ENCODE results near the gene TTC21B. TPM values are rescaled to one million over a fixed set of nuclear protein-coding genes. Genes with fewer than 3 reads are reported as not detected.
A peak's percentile ranks its signal among the peaks of the same experiment; 100 is the strongest.

Gene TTC21B
- polyA plus RNA-seq, 3 donors = 3.1 to 6.7 (median 3.8) TPM

DNA sequence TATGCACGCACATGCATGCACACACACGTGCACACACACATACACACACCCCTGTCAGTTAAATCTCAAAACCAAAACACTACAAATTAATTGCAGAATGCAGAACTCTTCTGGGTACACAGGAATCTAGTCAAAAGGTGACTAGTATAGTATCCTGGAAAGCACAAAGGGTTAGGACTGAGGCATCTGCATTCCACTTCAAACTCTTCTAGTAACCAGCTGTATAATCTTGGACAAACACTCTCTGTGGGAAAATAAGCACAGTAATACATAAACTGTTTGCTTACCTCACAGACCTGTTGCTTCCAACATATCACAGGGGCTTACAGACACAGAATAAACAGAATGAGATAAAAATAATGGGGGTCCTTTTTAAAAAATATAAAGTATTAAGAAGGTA lies 49.1 kb downstream of the TTC21B start:
- Histone ChIP-seq H4K20me1 (ENCODE audit: insufficient read depth, low read length) (no peaks in the 10 kb centered on the region), H3K4me1 (ENCODE audit: control insufficient read depth in 1 of 2, insufficient read depth in 2 of 2, low read length in 2 of 2) (peaks cover 16 to 20% of the 10 kb centered on the region in 2 donors), H3K9ac (ENCODE audit: insufficient read depth, low read length, poor library complexity, severe bottlenecking) (no peak overlapping the region), H3K27ac (ENCODE audit: low read depth in 1 of 2, low read length in 2 of 2) (no peak overlapping the region), H3K36me3 (replicated peaks in 1 of 2; ENCODE audit: control insufficient read depth in 1 of 2, insufficient read depth in 2 of 2, low read length in 2 of 2) (peaks cover 10 to 18% of the 10 kb centered on the region in 2 donors), H3K9me3 (replicated peaks in 1 of 2; ENCODE audit: control insufficient read depth in 1 of 2, insufficient read depth in 1 of 2, low read length in 2 of 2) (no peaks in the 10 kb centered on the region), H3K27me3 (ENCODE audit: control insufficient read depth in 2 of 2, insufficient read depth in 2 of 2, low read length in 2 of 2) (no peaks in the 10 kb centered on the region), H2AFZ (ENCODE audit: insufficient read depth, low read depth, low read length, poor library complexity, severe bottlenecking) (no peak overlapping the region), H3K4me3 (replicated peaks in 1 of 3; ENCODE audit: low read depth in 2 of 3, low read length in 3 of 3) (no peak overlapping the region), H3K79me2 (ENCODE audit: insufficient read depth, low read length) (no peaks in the 10 kb centered on the region), H3K4me2 (replicated peaks; ENCODE audit: extremely low read depth, low read length, poor library complexity, severe bottlenecking) (no peak overlapping the region)
- Mint-ChIP-seq H3K4me3 (no peak overlapping the region), H3K27me3 (ENCODE audit: low read depth in 3 of 3) (peaks cover 0 to 2% (median 0%) of the 10 kb centered on the region in 3 donors), H3K36me3 (peaks cover 19 to 39% of the 10 kb centered on the region in 2 donors), H3K4me1 (peaks cover 17% of the 10 kb centered on the region), H3K27ac (no peak overlapping the region), H3K9me3 (no peaks in the 10 kb centered on the region)
- 100% methylated on average over 1 of the region's 2 CpGs for WGBS (ENCODE audit: insufficient coverage)
- DNase-seq = no peak
- intact Hi-C loops (cut with micrococcal nuclease) = no loop called here
- no peak for TF ChIP-seq CTCF (IDR thresholded peaks at IDR 0.05)

GRCh38 chr2:165903406-165903805 lies 50.2 kb downstream of the TTC21B start:
- peak overlapping the region in 3 of 7 donors; percentile 31 to 62 (median 55) for H3K27ac Mint-ChIP-seq
- TF ChIP-seq CTCF (IDR thresholded peaks at IDR 0.05) = no peak
- no peaks in the 10 kb centered on the region for H3K79me2 ChIP-seq (ENCODE audit: insufficient read depth, low read length)
- H3K9me3 ChIP-seq (replicated peaks in 1 of 2; ENCODE audit: control insufficient read depth in 1 of 2, insufficient read depth in 1 of 2, low read length in 2 of 2) = no peaks in the 10 kb centered on the region
- no peaks in the 10 kb centered on the region for H4K20me1 ChIP-seq (ENCODE audit: insufficient read depth, low read length)
- H3K4me1 ChIP-seq (ENCODE audit: control insufficient read depth in 1 of 2, insufficient read depth in 2 of 2, low read length in 2 of 2) = peaks cover 20 to 27% of the 10 kb centered on the region in 2 donors
- no peak overlapping the region for H2AFZ ChIP-seq (ENCODE audit: insufficient read depth, low read depth, low read length, poor library complexity, severe bottlenecking)
- no peaks in the 10 kb centered on the region for H3K27me3 ChIP-seq (ENCODE audit: control insufficient read depth in 2 of 2, insufficient read depth in 2 of 2, low read length in 2 of 2)
- H3K36me3 Mint-ChIP-seq = peaks cover 20 to 36% of the 10 kb centered on the region in 2 donors
- no peak overlapping the region for H3K4me2 ChIP-seq (replicated peaks; ENCODE audit: extremely low read depth, low read length, poor library complexity, severe bottlenecking)
- intact Hi-C loops (cut with micrococcal nuclease) = no loop called here
- H3K36me3 ChIP-seq (replicated peaks in 1 of 2; ENCODE audit: control insufficient read depth in 1 of 2, insufficient read depth in 2 of 2, low read length in 2 of 2) = peaks cover 10 to 18% of the 10 kb centered on the region in 2 donors
- peaks cover 0 to 2% (median 0%) of the 10 kb centered on the region in 3 donors for H3K27me3 Mint-ChIP-seq (ENCODE audit: low read depth in 3 of 3)
- whole genome bisulfite sequencing (ENCODE audit: insufficient coverage) = 96% methylated on average over 4 of the region's 5 CpGs
- H3K4me3 ChIP-seq (replicated peaks in 1 of 3; ENCODE audit: low read depth in 2 of 3, low read length in 3 of 3) = no peak overlapping the region
- H3K27ac ChIP-seq (ENCODE audit: low read depth in 1 of 2, low read length in 2 of 2) = peak overlapping the region in 1 of 2 donors; percentile 53
- H3K9ac ChIP-seq (ENCODE audit: insufficient read depth, low read length, poor library complexity, severe bottlenecking) = no peak overlapping the region
- no peak for DNase-seq
- peaks cover 23% of the 10 kb centered on the region for H3K4me1 Mint-ChIP-seq
- no peaks in the 10 kb centered on the region for H3K9me3 Mint-ChIP-seq
- no peak overlapping the region for H3K4me3 Mint-ChIP-seq
